HEK293T (cell line): ENCODE data around the gene SEC22C.
A peak's percentile ranks its signal among the peaks of the same experiment; 100 is the strongest.
"Not testable (repeated sequence)": the region's sequence is repeated elsewhere in the genome, so short reads cannot be mapped to it uniquely, and the experiment has no call there.

ENCODE experiments used
- CTCF ChIA-PET: fragments of 350-600 bp; formaldehyde crosslinking; extraction: SDS; loops from one replicate; lab custom pipeline; 2021; ENCODE audit warnings: antibody characterized with exemption, inconsistent platforms; lab: Yijun Ruan, JAX
- POLR2A ChIA-PET: fragments of 350-600 bp; formaldehyde crosslinking; extraction: SDS; loops from one replicate; lab custom pipeline; 2020; ENCODE audit warnings: antibody characterized with exemption, inconsistent platforms; lab: Yijun Ruan, JAX
- DNase-seq: peaks from one replicate; pipeline ENCODE4 v3.0.0; 2012; ENCODE audit warnings: mixed read lengths; ENCODE audit errors: extremely low spot score
- ARNT ChIP-seq: fragments of 450-650 bp; IDR thresholded peaks from 2 replicates; pipeline ENCODE4 v1.6.1; 2017; ENCODE audit warnings: mild to moderate bottlenecking
- BHLHE40 ChIP-seq: fragments of 450-650 bp; IDR thresholded peaks from 2 replicates; pipeline ENCODE4 v1.6.1; 2016; ENCODE audit warnings: mild to moderate bottlenecking, moderate library complexity, borderline replicate concordance
- CTBP1 ChIP-seq: fragments of 450-650 bp; IDR thresholded peaks from 2 replicates; pipeline ENCODE4 v1.6.1; 2016; ENCODE audit warnings: borderline replicate concordance
- ELF4 ChIP-seq: fragments of 450-650 bp; IDR thresholded peaks from 2 replicates; pipeline ENCODE4 v1.6.1; 2017; ENCODE audit warnings: antibody characterized with exemption
- FOXA1 ChIP-seq: fragments of 450-650 bp; IDR thresholded peaks from 2 replicates; pipeline ENCODE4 v1.6.1; 2016; ENCODE audit warnings: mild to moderate bottlenecking
- FOXK2 ChIP-seq: fragments of 450-650 bp; IDR thresholded peaks from 2 replicates; pipeline ENCODE4 v1.6.1; 2016; ENCODE audit warnings: mild to moderate bottlenecking
- FOXM1 ChIP-seq: fragments of 450-650 bp; IDR thresholded peaks from 2 replicates; pipeline ENCODE4 v1.6.1; 2017; ENCODE audit warnings: mild to moderate bottlenecking, borderline replicate concordance
- HDGF ChIP-seq: fragments of 450-650 bp; IDR thresholded peaks from 2 replicates; pipeline ENCODE4 v1.6.1; 2017; ENCODE audit warnings: antibody characterized with exemption, borderline replicate concordance
- L3MBTL2 ChIP-seq: fragments of 450-650 bp; conservative IDR thresholded peaks from 2 replicates; pipeline ENCODE4 v1.6.1; 2016; ENCODE audit warnings: mild to moderate bottlenecking
- LEF1 ChIP-seq: fragments of 450-650 bp; IDR thresholded peaks from 2 replicates; pipeline ENCODE4 v1.6.1; 2017; ENCODE audit warnings: mild to moderate bottlenecking, borderline replicate concordance
- NFRKB ChIP-seq: fragments of 450-650 bp; IDR thresholded peaks from 2 replicates; pipeline ENCODE4 v1.6.1; 2016; ENCODE audit warnings: mild to moderate bottlenecking, moderate library complexity
- SP1 ChIP-seq: fragments of 450-650 bp; IDR thresholded peaks from 2 replicates; pipeline ENCODE4 v1.6.1; 2017
- SUZ12 ChIP-seq: fragments of 450-650 bp; IDR thresholded peaks from 2 replicates; pipeline ENCODE4 v1.6.1; 2016; ENCODE audit warnings: mild to moderate bottlenecking
- TARDBP ChIP-seq: fragments of 450-650 bp; IDR thresholded peaks from 2 replicates; pipeline ENCODE4 v1.6.1; 2016
- ZNF384 ChIP-seq: fragments of 450-650 bp; IDR thresholded peaks from 2 replicates; pipeline ENCODE4 v1.6.1; 2016
- TF ChIP-seq, protein P1 (sequence below): fragments of 450-650 bp; IDR thresholded peaks from 2 replicates; pipeline ENCODE4 v1.6.1; 2016

SEC22C gene

DNA sequence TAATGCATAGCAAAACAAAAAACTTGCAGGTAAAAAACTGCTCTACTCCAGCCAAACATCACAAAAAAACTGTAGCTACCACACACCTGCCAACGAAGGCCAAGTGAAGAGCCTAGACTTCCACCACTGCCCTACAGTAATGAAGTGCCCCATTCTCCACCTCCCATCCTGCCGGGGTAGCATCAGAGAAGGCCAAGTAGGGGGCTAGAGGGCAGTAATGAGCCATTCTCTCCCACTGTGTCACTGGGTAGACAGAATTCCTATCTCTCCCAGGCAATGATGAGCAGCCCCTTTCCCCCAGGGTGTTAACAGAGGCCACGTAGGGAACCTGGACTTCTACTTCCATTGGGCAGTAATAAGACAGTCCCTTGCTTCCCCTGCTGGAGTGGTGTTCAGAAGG, 9.5 kb downstream of the SEC22C start:
- peak; percentile 67 for DNase-seq
- TF ChIP-seq TARDBP (no peak), ELF4 (no peak), ARNT (no peak), LEF1 (no peak), FOXM1 (no peak)
- CTCF ChIA-PET, result interaction anchor here (1.2 kb wide), 1 partner anchor 23 kb away, joined by 5 read pairs; no protein-coding TSS in a partner anchor
- POLR2A ChIA-PET, result no interaction called here

DNA sequence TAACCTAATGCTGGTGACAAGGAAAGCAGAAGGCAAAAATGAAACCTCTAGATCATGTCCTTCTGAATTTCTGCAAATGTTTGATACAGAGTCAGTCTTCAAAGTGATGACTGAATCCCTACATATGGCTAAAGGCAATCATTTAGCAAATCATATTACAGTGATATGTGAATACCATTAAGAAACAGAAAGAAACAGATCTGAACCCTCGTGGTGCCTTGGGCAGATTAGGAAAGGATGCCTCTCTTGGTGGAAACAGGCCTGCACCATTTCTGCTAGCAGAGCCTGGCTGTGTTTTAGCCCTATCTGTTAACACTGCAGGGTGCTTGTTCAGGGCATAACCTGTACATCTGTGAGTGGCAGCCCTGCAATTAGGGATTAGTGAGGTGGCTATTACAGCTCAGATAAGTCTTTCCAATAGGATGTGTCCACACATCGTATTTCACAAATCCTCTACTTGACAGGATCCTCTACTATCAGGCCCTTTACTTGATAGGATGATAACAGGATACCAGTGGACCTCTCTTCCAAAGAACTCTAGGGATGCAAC, 12.1 kb downstream of the SEC22C start:
- DNase-seq, result no peak
- no peak for TF ChIP-seq ZNF384
- TF ChIP-seq, protein P1, sequence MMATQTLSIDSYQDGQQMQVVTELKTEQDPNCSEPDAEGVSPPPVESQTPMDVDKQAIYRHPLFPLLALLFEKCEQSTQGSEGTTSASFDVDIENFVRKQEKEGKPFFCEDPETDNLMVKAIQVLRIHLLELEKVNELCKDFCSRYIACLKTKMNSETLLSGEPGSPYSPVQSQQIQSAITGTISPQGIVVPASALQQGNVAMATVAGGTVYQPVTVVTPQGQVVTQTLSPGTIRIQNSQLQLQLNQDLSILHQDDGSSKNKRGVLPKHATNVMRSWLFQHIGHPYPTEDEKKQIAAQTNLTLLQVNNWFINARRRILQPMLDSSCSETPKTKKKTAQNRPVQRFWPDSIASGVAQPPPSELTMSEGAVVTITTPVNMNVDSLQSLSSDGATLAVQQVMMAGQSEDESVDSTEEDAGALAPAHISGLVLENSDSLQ, result peak; percentile 31; the same call in 1 of the 2 replicates
- POLR2A ChIA-PET, result no interaction called here
- CTCF ChIA-PET, result no interaction called here

DNA sequence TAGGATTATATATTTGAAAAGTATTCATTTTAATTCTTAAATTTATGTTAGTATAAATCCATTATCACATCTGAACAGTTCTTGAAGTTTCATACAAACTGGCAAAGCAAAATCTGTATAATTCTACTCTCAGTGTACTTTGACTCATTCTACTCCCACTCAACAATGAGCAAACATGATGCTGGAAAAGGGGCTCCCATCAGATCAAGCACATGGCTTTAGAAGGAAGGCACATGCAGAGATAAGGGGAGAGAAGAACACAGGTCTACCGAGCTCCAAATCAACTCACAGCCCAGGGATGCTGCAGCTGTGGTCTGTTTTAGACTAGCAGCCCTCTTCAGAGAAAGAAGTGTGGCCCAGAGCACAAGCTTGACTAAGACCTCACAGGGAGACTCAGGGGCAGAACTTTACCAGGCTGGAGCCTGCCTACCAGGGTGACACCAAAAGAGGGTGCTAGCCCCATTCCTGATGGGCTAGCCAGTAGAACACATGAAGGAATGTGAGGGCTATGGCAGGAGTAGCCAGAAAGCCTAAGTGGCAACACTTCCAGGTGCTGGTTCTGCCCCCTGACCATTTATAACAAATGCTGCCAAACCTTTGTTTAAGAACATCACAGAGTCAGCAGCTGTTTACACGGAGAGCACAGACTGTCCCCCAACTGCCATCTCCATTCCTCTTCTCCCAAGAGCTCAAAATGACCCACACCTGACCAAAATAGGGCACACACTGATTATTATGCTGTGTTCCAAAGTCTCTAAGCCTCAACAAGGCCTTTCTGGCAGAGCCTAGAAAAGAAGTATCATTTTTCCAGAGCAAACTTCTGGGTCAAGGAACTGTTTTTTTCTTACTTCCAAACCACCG, 19.5 kb downstream of the SEC22C start:
- CTCF ChIA-PET, result no interaction called here
- DNase-seq, result no peak

DNA sequence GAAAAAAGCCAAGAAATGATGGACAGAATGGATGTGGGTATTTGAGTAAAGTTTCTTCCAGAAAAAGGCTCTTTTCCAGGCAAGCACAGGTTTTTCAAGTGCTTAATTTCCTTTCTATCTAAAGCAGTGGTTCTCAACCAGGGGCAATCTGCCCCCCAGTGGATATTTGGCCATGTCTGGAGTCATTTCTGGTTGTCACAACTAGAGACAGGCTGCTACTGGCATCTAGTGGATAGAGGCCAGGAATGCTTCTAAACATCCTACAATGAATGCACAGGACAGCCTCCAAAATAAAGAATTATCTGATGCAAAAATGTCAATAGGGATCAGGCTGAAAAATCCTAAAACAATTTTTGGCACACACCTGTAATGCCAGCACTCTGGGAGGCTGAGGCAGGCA, 23.9 kb downstream of the SEC22C start:
- CTCF ChIA-PET, result interaction anchor here (0.6 kb wide), 1 partner anchor 31 kb away, joined by 3 read pairs; no protein-coding TSS in a partner anchor
- TF ChIP-seq HDGF (no peak), LEF1 (no peak), FOXK2 (no peak), TARDBP (no peak), CTBP1 (no peak), L3MBTL2 (no peak), SP1 (no peak)
- POLR2A ChIA-PET, result no interaction called here
- DNase-seq, result no peak

More for the DNA sequence above, 19.5 kb downstream of the SEC22C start:
- POLR2A ChIA-PET, result no interaction called here
- TF ChIP-seq ELF4 (no peak), ARNT (no peak), SUZ12 (no peak), BHLHE40 (no peak), FOXA1 (no peak), LEF1 (no peak), CTBP1 (no peak), FOXK2 (no peak), SP1 (no peak), TARDBP (no peak), HDGF (no peak), NFRKB (no peak), ZNF384 (no peak), L3MBTL2 (no peak), FOXM1 (no peak)
- TF ChIP-seq, protein P1, result no peak

DNA sequence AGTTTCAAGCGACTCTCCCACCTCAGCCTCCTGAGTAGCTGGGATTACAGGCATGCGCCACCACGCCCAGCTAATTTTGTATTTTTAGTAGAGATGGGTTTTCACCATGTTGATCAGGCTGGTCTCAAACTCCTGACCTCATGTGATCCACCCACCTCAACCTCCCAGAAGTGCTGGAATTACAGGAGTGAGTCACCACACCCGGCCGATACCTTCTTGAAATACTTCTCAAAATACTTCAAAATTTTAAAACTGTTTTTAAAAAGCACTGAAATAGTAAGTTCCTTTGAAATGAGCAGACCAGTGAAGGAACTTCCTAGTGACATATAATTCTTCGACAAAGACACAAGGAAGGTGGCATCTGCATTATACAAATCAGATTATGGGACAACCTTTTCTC, 24.9 kb downstream of the SEC22C start:
- POLR2A ChIA-PET, DNase-seq, CTCF ChIA-PET: not testable (repeated sequence)

DNA sequence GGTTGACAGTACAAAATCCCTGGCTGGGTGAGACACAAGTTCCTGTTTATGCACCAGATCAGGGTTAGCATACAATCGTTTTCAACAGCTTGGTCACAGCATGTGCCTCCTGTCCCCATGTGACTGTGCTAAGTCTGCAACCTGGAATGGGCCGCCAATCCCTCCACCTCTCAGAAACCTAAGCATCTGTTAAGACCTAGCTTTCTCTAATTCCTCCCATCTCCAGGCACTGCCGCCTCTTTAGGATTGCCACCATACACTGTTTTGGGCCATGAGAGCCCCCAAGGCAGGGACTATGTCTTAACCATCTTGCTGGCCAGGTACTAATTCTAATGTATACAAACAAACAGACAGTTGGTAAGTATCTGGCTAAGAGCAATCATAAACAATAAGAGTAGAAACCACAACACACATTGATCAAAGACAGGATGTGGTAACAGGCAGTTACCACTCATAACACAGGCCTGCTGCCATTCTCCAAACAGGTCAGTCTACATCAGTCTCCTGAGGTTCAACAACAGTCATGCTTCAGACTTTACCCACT, 25.6 kb downstream of the SEC22C start:
- ChIA-PET CTCF (no interaction called here), POLR2A (no interaction called here)
- DNase-seq, result no peak
- no peak for TF ChIP-seq ARNT
- TF ChIP-seq TARDBP, result no peak
- no peak for TF ChIP-seq HDGF

DNA sequence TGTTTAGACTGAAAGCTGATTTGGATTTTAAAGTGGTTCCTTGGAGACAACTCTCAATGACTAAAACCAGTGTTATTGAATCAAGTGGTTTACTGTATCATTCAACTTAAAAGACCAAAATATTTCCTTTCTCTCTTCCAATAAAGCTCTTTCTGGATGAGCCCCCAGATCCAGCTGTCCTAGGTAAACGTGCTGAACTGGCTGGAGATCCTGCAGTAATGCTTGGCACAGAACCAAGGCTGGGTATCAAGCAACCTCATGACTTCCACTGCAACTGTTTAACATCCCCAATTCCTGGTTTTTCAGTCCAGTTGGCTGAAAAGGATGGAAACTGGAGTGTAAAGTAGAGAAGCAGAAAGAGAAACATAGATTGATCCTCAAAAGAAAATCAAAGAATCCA, 28.9 kb downstream of the SEC22C start:
- TF ChIP-seq ARNT (no peak), HDGF (no peak), ZNF384 (no peak), L3MBTL2 (no peak), BHLHE40 (no peak), SP1 (no peak), LEF1 (no peak), NFRKB (no peak), FOXK2 (no peak)
- POLR2A ChIA-PET, result interaction anchor here (1.5 kb wide), 1 partner anchor 48 kb away, joined by 6 read pairs; the partner anchor contains the start of gene NKTR
- DNase-seq, result no peak
- CTCF ChIA-PET, result no interaction called here
